ENCODE measurements around the gene A1CF.
"Not testable (repeated sequence)": the region's sequence is repeated elsewhere in the genome, so short reads cannot be mapped to it uniquely, and the experiment has no call there.

A1CF gene

DNA sequence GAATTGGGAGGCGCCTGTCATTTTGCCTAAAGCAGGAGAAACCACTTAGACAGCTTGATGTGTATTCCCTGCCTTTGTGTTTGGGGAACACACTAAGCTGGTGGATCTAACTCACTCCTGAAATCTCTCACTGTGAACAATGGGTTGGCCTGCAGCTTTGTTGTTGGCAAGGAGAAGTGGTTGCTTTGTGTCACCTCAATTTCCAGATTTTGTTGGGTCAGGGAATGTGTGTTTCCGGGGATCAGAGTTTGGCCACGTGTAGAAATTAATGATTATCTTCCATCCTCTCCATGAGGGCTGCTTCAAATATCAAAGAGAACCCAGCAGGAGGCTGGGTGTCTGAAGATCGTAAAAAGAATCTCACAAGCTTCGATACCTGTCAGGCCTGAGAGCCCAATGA is 27.8 kb downstream of the A1CF start:
- no peak for DNase-seq

DNA sequence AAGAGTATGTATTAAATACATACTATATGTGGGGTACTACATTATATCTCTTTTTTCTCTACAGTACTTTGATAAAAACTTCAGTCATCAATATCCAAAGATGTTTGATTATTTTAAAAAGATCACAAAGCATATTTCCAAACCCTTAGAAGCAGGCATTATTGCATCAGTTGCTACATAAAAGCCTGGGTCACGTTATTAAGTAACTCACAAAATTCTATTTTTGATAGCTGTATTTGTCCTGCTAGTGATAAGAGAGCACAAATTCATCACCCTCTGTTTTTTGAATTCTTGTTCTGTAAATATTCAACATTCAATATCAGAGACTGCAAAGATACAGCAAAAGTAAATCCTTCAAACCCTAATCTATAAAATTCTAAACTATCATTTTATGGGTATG is 30.0 kb downstream of the A1CF start:
- no peak for DNase-seq

DNA sequence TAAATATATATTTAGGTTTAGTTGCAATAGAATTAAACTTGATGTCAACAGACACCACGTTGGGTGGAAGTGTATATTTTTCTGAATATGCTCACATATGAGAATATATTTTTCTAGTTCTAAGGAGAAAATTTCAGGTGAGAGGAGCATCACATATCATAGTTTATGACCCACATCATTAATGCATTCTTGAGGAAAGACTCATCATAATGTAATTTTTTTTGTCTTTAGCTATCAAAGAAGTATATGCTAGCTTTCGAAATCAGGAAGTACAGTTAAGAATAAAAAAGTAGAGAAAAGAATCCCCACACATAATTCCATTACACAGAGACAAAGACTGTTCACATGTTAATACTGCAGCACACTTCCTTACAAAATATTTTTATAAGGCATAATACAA is 30.4 kb downstream of the A1CF start:
- DNase-seq, result no peak

DNA sequence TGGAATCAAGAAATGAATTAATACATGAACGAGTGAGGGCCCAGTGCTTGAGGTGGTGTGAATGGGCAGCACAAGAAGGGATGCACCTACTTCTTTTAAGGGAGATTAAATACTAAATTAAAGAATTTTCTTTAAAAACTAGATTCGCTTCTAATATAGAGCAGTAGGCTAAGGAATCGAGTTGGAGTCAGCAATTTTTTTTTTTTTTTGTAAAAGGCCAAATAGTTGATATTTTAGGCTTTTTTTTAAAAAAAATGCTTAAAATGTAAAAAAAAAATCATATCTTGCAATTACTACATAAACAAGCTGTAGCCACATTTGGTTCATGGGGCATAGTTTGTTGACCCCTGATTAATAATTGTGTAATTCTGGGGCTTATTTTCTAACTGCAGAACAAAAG is 31.9 kb downstream of the A1CF start:
- DNase-seq, result no peak

DNA sequence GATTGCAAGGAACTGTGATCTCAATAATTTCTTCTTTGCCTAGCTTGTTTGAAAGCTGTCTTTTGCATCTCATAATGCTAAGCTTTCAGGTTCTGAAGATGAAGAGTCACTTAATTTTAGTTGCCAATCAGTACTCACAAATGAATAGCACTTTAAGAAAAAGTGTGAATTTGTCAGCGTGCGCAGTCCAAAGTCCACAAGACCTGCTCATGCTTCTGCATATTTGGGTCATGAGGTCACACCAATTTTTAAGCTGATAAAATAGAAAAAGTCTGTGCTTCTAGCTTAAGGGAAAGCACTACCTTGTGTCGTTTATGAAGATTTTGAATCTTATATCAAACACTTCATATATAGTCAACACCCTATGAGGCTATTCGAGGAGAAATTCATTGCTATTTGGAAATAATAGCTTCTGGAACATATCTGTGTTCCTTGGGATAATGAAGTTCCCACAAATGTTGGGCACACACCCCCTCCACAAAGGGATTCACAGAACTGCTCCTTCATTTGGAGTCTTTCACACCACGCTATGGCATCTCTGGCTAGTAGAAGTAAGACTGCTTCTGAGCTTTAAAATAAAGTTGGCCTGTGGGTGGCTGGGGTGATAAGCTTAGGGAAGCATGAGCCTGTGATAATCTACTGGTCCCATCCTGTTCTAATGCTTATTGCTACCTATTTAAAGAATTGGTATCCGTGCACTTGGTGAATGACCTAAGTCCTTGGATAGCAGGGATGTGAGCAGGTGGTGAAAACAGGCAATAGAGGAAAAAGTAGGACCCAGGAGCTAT is 33.3 kb downstream of the A1CF start:
- DNase-seq, result no peak

DNA sequence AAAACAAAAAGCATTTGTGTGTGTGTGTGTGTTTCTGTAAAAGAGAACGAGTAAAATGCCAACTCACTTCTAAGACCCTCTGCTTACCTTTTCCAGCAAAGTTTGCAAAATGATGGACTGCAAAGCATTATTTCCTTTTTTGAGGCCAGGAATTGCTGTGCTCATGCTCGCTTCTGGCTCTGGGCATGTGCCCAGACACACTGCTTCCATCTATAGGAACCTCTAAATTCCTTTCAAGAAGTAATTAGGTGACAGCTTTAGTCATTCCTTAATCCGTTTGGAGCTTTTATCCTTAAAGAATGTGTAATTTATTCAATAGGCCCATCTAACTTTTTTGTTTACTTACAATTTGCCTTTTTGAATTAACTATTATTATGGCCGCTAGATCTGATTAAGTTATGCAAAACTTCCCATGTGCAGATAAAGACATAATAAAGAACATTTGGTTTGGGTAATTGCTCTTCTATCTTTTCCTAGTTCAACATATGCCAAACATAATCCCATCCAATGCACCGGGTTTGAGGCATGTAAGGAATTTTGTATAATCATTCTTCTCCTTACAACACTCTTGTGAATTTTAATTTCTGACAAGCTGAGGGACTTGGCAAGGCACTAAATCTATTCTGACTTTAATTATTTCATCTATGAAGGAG is 34.7 kb downstream of the A1CF start:
- no peak for DNase-seq

DNA sequence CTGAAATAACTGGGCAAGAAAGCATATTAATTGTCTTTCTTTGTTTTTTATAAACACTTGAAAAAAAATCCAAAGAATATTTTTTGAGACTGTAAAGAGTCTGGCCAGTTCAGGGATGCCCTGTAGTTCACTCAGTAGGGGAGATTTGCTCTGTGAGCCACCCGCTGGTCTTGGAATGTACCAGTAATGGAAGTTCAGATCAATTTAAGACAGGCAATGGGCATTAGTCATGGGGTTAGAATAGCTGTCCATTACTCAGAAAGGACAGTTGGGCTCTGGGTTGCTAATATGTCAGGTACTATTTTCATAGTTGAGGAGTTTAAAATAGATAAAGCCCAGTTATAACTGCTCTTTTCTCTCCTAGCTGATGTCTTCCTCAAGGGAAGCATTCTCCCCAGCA is 38.7 kb downstream of the A1CF start:
- DNase-seq, result peak; percentile 58

DNA sequence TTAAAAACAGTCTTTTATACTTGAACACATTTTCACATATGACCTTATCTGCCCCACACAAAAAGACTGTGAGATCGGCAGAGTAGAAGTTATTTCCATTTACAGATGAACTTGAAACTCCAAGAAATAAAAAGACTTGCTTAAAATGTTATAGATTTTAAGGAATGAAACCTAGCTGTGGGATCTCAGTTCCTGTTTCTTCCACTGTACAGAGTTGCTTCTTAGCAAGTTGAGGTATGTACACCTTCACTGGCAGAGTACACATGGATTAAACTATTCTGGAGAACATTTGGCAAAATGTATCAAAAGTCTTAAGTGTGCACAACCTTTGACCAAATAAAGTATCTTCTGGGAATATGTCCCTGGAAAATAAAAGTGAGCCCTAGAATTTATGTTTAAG is 48.3 kb downstream of the A1CF start:
- no peak for DNase-seq

DNA sequence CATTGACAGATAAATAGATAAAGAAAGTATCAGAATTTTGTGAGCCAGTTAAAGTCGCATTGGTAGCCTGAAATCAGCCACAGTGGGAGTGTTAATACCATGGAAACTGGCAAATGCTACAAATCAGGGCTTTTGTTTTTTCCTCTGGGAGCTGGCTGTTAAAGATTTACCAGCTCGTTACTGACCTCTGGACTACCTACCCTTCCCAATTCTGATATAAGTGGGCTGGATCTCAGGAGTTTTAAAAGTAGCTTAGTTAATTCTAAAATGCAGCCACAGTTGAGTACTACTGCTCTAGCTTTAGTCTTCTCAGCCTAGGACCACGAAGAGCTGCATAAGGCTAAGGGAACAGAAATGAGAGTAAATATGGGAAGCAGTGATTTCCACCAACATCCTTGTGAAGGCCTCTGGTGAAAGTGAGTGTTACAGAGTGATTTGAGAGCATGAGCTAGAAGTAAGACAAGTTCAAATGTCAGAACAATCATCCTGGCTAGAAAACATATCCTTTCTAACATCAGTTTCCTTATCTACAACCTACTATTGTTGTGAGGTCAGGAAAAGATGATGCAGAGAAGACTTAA is 53.2 kb downstream of the A1CF start:
- no peak for DNase-seq

DNA sequence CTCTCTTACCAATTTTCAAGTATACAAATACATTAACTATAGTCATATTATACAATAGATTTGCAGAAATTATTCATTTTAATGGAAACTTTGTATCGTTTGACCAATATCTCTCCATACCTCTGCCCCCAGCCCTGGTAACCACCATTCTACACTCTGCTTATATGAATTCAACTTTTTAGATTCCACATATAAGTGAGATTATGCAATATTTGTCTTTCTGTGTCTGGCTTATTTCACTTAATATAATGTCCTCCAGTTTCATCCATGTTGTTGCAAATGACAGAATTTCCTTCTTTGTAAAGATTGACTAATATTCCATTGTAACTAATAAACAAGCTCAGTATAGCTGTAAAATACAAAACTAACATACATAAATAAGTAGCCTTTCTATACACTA is 55.4 kb downstream of the A1CF start:
- DNase-seq, result no peak

DNA sequence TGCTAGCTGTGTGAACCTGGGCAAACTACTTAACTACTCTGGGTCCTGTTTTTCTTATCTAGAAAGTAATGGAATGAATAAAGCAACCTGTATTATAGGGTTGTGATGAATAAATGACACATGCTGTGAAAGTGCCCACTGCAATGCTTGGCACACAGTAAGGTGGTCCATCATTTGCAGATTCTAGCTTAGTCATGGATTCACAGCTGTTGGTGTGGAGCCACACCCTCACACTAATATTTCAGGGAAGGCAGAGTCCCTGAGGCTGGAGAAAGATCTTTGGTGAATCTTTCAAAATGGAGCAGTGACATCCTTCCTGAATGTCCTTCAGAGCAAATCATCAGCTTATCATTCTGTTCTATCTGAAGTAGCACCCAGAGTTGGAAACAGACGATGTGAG is 60.6 kb downstream of the A1CF start:
- DNase-seq, result no peak

DNA sequence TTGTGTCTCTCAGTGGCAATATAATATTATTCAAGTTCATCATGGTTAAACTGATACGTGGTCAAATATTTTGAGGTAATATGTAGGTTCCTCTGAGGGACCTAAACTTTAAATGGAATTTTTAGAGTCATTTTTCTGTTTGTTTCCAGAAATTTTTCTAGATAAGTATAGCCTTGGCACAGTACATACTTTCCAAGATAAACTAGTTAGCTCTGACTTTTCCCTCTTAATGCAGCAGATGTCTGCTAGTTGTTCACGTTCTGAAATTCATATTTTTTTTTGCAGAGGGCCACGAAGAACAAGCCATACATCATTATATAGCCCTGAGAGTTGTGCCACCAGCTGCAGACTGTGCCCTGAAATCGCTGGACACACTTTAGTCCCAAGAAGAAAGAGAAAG is 61.6 kb downstream of the A1CF start:
- DNase-seq, result no peak

DNA sequence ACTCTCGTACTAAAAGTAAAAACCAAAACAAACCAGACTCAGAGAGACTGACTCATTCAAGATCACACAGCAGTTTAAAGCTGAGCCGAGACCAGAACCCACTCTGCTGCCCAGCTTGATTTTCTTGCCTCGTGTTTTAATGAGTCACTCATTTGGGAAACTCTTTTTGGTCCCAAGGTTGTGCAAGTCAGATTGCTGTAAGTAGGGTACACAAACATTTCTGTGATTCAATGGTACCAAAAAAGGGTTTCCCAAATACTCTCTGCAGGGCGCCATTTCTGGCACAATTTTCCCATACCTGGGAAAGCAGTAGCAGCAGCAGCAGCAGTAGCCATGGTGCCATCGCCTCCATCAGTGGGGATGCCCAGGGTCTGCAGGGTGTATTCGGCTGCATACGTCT is 75.8 kb downstream of the A1CF start:
- peak; percentile 41 for DNase-seq

DNA sequence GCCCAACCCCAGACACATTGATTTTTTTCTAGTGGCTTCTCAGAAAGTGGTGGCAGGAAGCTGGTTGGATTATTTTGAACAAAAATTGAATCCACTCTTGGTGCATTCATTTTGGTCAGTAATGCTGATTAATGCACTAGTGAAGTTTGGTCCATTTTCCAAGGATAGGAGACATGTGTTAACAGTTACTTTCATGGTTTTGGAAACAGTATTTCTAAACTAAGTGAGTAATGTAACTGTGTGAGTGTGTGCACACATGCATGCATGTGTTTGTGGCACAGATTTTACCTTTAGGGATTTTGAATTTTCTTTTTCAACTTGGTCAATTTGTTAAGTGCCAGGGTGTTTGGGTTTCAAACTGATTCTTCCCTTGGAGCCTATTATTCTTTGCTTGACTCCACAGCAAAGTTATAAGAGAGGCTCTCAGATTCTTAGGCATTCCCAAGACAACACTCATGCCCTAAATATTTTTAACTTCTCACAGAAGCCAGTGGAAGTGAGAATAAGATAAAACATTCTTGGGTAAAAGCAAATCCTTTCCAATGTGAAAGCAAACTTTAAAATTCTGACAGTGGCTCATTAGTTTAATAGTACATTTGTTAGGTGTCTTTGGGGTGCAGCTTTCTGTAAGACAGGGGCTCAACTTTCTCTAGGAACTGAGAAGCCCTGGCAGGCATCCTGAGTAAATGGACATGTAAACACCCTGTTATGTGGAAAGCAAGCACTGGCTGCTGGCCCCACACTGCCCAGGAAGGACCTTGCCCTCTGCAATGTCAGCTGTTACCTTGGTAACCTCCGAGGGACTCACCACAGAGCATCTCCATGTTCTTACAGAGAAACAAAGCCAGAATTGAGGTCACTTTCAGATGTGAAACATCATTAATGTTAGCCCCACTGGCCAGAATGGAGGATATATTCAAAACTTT is 77.3 kb downstream of the A1CF start:
- DNase-seq, result peak; percentile 21

DNA sequence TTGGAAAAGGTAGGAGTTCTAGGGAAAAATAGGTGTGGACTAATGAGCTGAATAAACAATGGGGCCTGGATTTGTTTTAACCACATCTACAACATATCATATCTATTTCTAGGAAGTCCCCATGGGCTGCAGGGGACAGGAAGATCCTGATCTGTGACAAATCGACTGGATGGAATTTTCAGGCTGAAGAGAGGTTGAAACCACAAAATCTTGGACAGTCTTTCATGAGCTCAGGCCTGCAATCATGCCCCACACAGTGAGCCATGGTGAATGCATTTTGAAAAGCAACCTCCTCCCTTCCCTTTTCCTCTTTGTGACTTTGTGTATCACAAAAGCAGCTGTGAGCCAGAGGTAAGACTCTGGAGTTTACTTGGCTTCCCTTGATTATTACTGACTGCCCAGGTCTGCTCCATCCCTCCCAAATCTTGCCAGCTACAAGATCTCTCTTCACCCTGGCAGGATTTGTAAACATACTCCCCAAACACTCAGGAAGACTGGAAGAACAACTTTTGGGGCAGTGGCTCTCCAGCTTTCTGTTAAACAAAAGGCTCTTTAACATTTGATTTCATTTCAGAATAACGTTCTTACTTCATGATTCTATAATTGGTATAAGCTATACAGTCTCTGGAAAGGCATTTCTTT is 79.3 kb downstream of the A1CF start:
- DNase-seq, result no peak

DNA sequence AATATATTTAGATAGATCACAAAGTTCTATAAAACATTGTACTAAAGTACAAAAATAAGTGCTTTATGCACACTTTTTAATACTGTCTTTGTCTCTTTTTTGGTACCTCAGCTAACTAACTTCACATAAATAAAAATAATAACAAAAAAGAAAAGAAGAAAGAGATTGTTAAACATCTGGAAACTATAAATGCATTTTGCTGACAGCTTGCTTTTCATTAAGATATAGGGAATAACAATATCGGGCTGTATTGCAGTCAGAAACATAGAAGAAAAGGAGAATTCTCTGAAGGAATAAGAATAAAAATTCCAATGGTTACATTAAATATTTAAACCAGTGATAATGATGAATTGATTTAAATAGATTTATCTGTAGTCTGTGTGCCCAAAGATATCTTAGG is 85.8 kb downstream of the A1CF start:
- no peak for DNase-seq

DNA sequence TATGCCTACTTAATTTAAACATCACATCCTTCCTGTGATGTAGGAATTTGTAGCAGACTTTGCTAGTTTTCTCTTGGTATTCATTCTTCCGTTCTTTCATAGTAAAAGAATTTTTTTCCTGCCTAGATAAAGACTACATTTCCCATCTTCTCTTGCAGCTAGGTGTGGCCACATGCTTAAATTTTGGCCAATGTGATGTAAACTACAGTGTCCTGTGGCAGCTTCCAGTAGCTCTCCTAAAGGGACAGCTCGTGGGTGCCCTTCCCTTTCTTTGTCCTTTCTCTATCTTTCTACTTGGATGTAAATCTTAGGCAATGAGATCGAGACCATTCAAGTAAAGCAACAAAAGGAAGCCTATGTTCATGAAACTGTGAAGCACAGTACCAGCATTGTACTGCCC is 87.1 kb downstream of the A1CF start:
- no peak for DNase-seq

DNA sequence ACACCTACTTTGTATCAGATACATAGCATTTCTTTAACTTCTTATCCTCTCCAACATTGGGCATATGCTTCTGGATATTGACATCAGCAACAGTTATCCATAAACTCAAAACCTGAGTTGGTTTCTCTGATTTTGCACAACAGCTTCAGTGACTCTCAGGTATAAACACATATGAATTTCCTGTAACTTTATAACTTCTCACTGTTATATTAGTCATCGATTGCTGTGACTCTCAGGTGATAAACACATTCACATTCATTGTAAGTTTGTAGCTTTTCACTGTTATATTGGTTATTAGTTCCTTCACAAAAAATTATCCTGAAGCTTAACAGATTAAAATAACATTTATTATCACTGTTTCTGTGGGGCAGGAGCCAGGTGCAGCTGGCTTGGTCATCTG is 88.7 kb downstream of the A1CF start:
- no peak for DNase-seq

DNA sequence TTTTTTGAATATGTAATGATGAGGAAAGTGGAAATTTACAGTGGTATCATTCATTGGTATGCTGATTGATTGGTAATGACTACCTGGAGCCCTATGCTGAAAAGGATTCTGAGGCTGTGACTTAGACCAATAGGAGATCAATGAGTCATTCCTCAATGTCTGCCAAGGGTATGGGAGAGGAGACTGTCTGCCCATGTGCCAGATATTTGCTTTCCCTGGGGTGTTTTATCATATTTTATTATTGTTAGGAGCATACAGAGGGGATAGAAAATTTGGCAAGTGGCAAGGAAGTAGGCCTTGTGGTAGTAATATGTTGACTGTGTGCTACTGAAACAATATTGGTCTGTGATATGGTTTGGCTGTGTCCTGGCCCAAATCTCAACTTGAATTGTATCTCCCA is 90.9 kb downstream of the A1CF start:
- DNase-seq, result no peak

DNA sequence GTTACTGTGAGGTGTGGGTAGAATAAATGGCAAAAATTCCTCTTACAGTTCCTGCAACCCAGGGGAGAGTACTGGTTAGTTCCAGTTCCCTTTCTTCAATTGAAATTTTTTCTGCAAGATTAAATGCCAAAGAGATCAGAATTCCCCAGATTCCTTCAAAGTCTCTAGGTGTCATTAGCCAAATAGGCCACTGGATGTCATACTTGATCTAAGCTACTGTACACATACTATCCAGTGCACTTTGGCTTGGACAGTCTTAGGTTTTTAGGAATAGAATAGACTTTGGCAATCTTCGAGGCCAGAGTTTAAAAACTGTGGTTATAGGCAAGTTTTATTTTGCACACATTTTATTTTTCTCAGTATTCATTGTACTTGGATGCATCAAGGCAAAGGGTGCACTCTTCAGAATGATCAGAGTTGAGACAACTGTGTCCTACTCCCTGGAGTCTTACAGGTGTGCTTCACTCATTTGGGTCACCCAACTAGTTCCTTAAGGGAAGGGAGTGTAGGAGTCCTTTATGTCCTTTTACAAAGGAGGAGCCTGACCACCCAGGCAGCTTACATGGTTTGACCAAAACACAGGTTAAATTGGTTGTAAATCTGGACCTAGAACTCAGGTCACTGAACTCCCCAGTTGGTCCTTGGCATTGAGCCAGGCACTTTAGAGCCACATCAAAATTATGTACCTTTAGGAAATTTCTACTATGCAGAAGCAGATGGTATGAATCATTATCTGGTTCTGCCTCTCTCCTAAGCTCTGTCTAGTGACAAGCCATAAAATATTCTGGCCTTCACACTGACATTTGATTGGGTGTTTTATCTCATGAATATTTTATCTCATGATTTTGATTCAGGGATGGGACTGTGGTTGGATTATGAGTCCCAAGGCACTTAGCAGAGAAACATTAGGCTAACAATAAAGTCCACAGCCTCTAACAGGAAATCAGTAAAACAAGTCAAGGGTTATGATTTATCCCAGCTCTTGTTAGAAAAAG is 96.2 kb downstream of the A1CF start:
- DNase-seq, result peak; percentile 55

DNA sequence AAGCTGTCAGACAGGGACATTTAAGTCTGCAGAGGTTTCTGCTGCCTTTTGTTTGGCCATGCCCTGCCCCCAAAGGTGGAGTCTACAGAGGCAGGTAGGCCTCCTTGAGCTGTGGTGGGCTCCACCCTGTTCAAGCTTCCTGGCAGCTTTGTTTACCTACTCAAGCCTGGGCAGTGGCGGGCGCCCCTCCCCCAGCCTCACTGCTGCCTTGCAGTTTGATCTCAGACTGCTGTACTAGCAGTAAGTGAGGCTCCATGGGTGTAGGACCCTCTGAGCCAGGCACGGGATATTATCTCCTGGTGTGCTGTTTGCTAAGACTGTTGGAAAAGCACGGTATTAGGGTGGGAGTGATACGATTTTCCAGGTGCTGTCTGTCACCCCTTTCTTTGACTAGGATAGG is 97.5 kb downstream of the A1CF start:
- not testable (repeated sequence) for DNase-seq

DNA sequence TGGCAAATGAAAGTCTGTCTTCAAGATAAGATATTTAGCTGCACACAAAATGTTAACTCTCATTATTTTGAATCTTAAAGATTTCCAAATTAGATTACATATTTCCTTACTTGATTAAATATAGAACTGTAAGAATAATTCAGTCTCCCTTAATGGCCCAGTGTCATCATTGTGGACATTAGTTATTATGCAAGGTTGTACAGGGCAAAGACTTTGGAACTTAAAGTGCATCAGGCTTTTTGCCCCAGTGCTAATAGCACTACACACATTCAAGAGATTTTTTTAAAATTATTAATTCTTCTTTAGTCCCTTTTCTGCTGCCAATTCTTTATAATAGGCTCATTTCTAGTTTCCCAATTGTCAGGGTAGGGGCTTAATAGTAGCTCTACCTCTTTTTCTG is 103.4 kb downstream of the A1CF start:
- not testable (repeated sequence) for DNase-seq
